CD4-positive, alpha-beta memory T cell (primary cell): ENCODE measurements around the gene HDDC2. TPM values are rescaled to one million over a fixed set of nuclear protein-coding genes. Genes with fewer than 3 reads are reported as not detected.

Experiments
- CTCF ChIA-PET: fragments of 350-600 bp; sonication (Branson Sonifier 250); formaldehyde crosslinking; loops from one replicate; lab custom pipeline; 2021; ENCODE audit warnings: inconsistent platforms; ENCODE audit not compliant: partially characterized antibody; lab: Charles Lee
- POLR2A ChIA-PET: fragments of 350-600 bp; sonication (Branson Sonifier 250); formaldehyde crosslinking; loops from one replicate; lab custom pipeline; 2021; ENCODE audit not compliant: partially characterized antibody; lab: Charles Lee
- DNase-seq, 5 donors: peaks; one replicate each; pipeline versions ENCODE4 v3.0.0 to v3.0.0-alpha.2; 2020 to 2022; ENCODE audit warnings: mixed read lengths in 1 of 5
- H3K27ac ChIP-seq: one replicate; pipeline ENCODE4 v1.7.0; 2013; ENCODE audit warnings: low read depth, low read length
- H3K27me3 ChIP-seq: 2 replicates; pipeline ENCODE4 v1.7.0; 2013; ENCODE audit warnings: mild to moderate bottlenecking, low read length, moderate library complexity; ENCODE audit not compliant: insufficient read depth
- H3K36me3 ChIP-seq: 2 replicates; pipeline ENCODE4 v1.7.0; 2013; ENCODE audit warnings: mild to moderate bottlenecking, low read length, moderate library complexity; ENCODE audit not compliant: insufficient read depth
- H3K4me1 ChIP-seq: 2 replicates; pipeline ENCODE4 v1.7.0; 2013; ENCODE audit warnings: mild to moderate bottlenecking, low read length, moderate library complexity; ENCODE audit not compliant: insufficient read depth
- H3K4me3 ChIP-seq, 2 donors: one replicate each; pipeline ENCODE4 v1.7.0; 2013; ENCODE audit warnings: low read length in 2 of 2, mild to moderate bottlenecking in 1 of 2
- H3K9me3 ChIP-seq, 2 donors: one replicate each; pipeline ENCODE4 v1.7.0; 2013; ENCODE audit warnings: low read length in 2 of 2, control low read depth in 1 of 2; ENCODE audit not compliant: control insufficient read depth in 1 of 2
- H3K27ac Mint-ChIP-seq, 7 donors: one replicate each; pipeline ENCODE4 v1.8.0; 2020 to 2021; ENCODE audit warnings: mixed read lengths in 7 of 7, mild to moderate bottlenecking in 6 of 7, inconsistent platforms in 3 of 7, moderate library complexity in 3 of 7
- H3K27me3 Mint-ChIP-seq, 2 donors: one replicate each; pipeline ENCODE4 v1.8.0; 2020 to 2021; ENCODE audit warnings: mixed read lengths in 2 of 2
- H3K36me3 Mint-ChIP-seq, 2 donors: one replicate each; pipeline ENCODE4 v1.8.0; 2020 to 2021; ENCODE audit warnings: mixed read lengths in 2 of 2, inconsistent platforms in 1 of 2, mild to moderate bottlenecking in 1 of 2
- H3K4me1 Mint-ChIP-seq, 4 donors: one replicate each; pipeline ENCODE4 v1.8.0; 2020 to 2021; ENCODE audit warnings: mixed read lengths in 4 of 4, mild to moderate bottlenecking in 1 of 4
- H3K4me3 Mint-ChIP-seq, 8 donors: one replicate each; pipeline ENCODE4 v1.8.0; 2020 to 2021; ENCODE audit warnings: mixed read lengths in 8 of 8, mild to moderate bottlenecking in 7 of 8, moderate library complexity in 6 of 8, inconsistent platforms in 3 of 8
- H3K9me3 Mint-ChIP-seq, 8 donors: one replicate each; pipeline ENCODE4 v1.8.0; 2020 to 2021; ENCODE audit warnings: mixed read lengths in 8 of 8, mild to moderate bottlenecking in 5 of 8, inconsistent platforms in 3 of 8, moderate library complexity in 1 of 8
- intact Hi-C: fragments of 100-400 bp; cut with micrococcal nuclease; formaldehyde crosslinking; loops from one replicate; pipeline ENCODE4 v1.15.1; 2023
- polyA plus RNA-seq, 2 donors: library from polyadenylated mRNA; unstranded; fragments of 300-500 nt; fragmentation: Illumina TruSeq; gene quantifications; one replicate each; pipeline ENCODE4 v1.2.3, GENCODE V29; 2021
- total RNA-seq, 2 experiments: library from RNA; stranded (reverse); gene quantifications; one replicate each; pipeline ENCODE4 v1.2.3, GENCODE V29; 2021

The HDDC2 gene
- total and polyA plus RNA-seq, 4 experiments from 2014 or later = 49.5 to 128 (median 75.3) TPM

- Histone ChIP-seq H3K27me3 (peaks cover 4% of the 10 kb centered on the region), H3K4me1 (peaks cover 18% of the 10 kb centered on the region), H3K9me3 (no peaks in the 10 kb centered on the region), H3K27ac (no peak overlapping the region), H3K36me3 (no peaks in the 10 kb centered on the region), H3K4me3 (no peak overlapping the region)
- Mint-ChIP-seq H3K4me1 (peaks cover 15 to 20% (median 17%) of the 10 kb centered on the region in 4 donors), H3K36me3 (peaks cover 0 to 3% of the 10 kb centered on the region in 2 donors), H3K27ac (no peak overlapping the region), H3K4me3 (no peak overlapping the region), H3K9me3 (peaks cover 0 to 2% (median 0%) of the 10 kb centered on the region in 8 donors), H3K27me3 (peaks cover 7 to 9% of the 10 kb centered on the region in 2 donors)
- intact Hi-C loops = no loop called here
- POLR2A ChIA-PET = no interaction called here
- DNase-seq = no peak
- CTCF ChIA-PET = interaction anchor here (1.3 to 2.0 kb wide), 5 partner anchors 9 to 649 kb away, joined by 4 to 5 read pairs (median 4); partner anchors contain the start of gene HINT3
Observed at GRCh38 chr6:125307150-125307838, 5.5 kb upstream of the HDDC2 start.

GRCh38 chr6:125306756-125307149 lies 5.0 kb upstream of the HDDC2 start:
- Mint-ChIP-seq H3K9me3 (peaks cover 0 to 2% (median 0%) of the 10 kb centered on the region in 8 donors), H3K27me3 (peaks cover 5 to 7% of the 10 kb centered on the region in 2 donors), H3K4me3 (no peak overlapping the region), H3K36me3 (peaks cover 0 to 5% of the 10 kb centered on the region in 2 donors), H3K4me1 (peaks cover 19 to 23% (median 19%) of the 10 kb centered on the region in 4 donors), H3K27ac (no peak overlapping the region)
- intact Hi-C loops = no loop called here
- no peak overlapping the region for H3K27ac ChIP-seq
- CTCF ChIA-PET = interaction anchor here (1.3 to 1.7 kb wide), 4 partner anchors 9 to 650 kb away, joined by 4 read pairs; partner anchors contain the start of gene HINT3
- H3K27me3 ChIP-seq = no peaks in the 10 kb centered on the region
- peaks cover 22% of the 10 kb centered on the region for H3K4me1 ChIP-seq
- no peak overlapping the region for H3K4me3 ChIP-seq
- DNase-seq = no peak
- no peaks in the 10 kb centered on the region for H3K9me3 ChIP-seq
- POLR2A ChIA-PET = interaction anchor here (1.0 kb wide), 1 partner anchor 679 kb away, joined by 3 read pairs; the partner anchor contains the start of gene TRMT11
- no peaks in the 10 kb centered on the region for H3K36me3 ChIP-seq

- DNase-seq = no peak
- no peaks in the 10 kb centered on the region for H3K9me3 ChIP-seq
- H3K4me3 ChIP-seq = no peak overlapping the region
- H3K36me3 ChIP-seq = no peaks in the 10 kb centered on the region
- no peak overlapping the region for H3K27ac ChIP-seq
- intact Hi-C loops = loop anchor here (5.0 kb wide), 3 partner anchors 477 to 1962 kb away; partner anchors contain the start of genes RNF146 and TRMT11
- Mint-ChIP-seq H3K27me3 (peaks cover 3 to 4% of the 10 kb centered on the region in 2 donors), H3K4me1 (peaks cover 29 to 31% (median 30%) of the 10 kb centered on the region in 4 donors), H3K9me3 (peaks cover 0 to 2% (median 0%) of the 10 kb centered on the region in 8 donors), H3K27ac (no peak overlapping the region), H3K4me3 (no peak overlapping the region), H3K36me3 (peaks cover 0 to 10% of the 10 kb centered on the region in 2 donors)
- ChIA-PET POLR2A (interaction anchor here (5.1 kb wide), 1 partner anchor 485 kb away, joined by 40 read pairs; the partner anchor contains the start of gene NCOA7), CTCF (interaction anchor here (1.0 to 3.0 kb wide), 4 partner anchors 9 to 651 kb away, joined by 4 to 12 read pairs (median 6); partner anchors contain the start of gene HINT3)
- H3K4me1 ChIP-seq = peaks cover 31% of the 10 kb centered on the region
- no peaks in the 10 kb centered on the region for H3K27me3 ChIP-seq
Observed at GRCh38 chr6:125304970-125305660, 3.3 kb upstream of the HDDC2 start.

- Histone ChIP-seq H3K4me3 (no peak overlapping the region), H3K27me3 (no peaks in the 10 kb centered on the region), H3K27ac (peak overlapping the region; percentile 25), H3K36me3 (no peaks in the 10 kb centered on the region), H3K9me3 (no peaks in the 10 kb centered on the region), H3K4me1 (peaks cover 44% of the 10 kb centered on the region)
- ChIA-PET CTCF (interaction anchor here (1.0 to 4.3 kb wide), 5 partner anchors 9 to 672 kb away, joined by 3 to 36 read pairs (median 6); no protein-coding TSS in a partner anchor), POLR2A (interaction anchor here (1.8 to 5.1 kb wide), 2 partner anchors 444 to 486 kb away, joined by 5 to 40 read pairs; partner anchors contain the start of gene NCOA7)
- intact Hi-C loops = loop anchor here (2.0 to 5.0 kb wide), 4 partner anchors 479 to 1964 kb away; partner anchors contain the start of genes HINT3, RNF146 and TRMT11
- H3K4me1 Mint-ChIP-seq = peaks cover 40 to 46% (median 43%) of the 10 kb centered on the region in 4 donors
- peak in 1 of 5 donors; percentile 42 for DNase-seq
- peaks cover 0 to 3% (median 0%) of the 10 kb centered on the region in 8 donors for H3K9me3 Mint-ChIP-seq
- peak overlapping the region in 7 of 8 donors; percentile 14 to 93 (median 78) for H3K4me3 Mint-ChIP-seq
- H3K27me3 Mint-ChIP-seq = peaks cover 3% of the 10 kb centered on the region in 2 donors
- peak overlapping the region; percentile 65 to 94 (median 84) for H3K27ac Mint-ChIP-seq
- H3K36me3 Mint-ChIP-seq = peaks cover 11 to 21% of the 10 kb centered on the region in 2 donors
Observed at GRCh38 chr6:125303512-125303854, 1.7 kb upstream of the HDDC2 start.

GRCh38 chr6:125302840-125303511 lies 1.2 kb upstream of the HDDC2 start:
- Mint-ChIP-seq H3K9me3 (peaks cover 0 to 3% (median 0%) of the 10 kb centered on the region in 8 donors), H3K4me1 (peaks cover 41 to 49% (median 46%) of the 10 kb centered on the region in 4 donors), H3K27me3 (peaks cover under 1% of the 10 kb centered on the region in 2 donors), H3K36me3 (peaks cover 15 to 25% of the 10 kb centered on the region in 2 donors), H3K27ac (peak overlapping the region; percentile 65 to 94 (median 84)), H3K4me3 (peak overlapping the region; percentile 78 to 97 (median 92))
- ChIA-PET POLR2A (interaction anchor here (1.6 to 5.1 kb wide), 4 partner anchors 445 to 654 kb away, joined by 5 to 40 read pairs (median 16); partner anchors contain the start of genes HINT3 and NCOA7), CTCF (interaction anchor here (0.5 to 4.3 kb wide), 5 partner anchors 9 to 478 kb away, joined by 3 to 36 read pairs (median 6); no protein-coding TSS in a partner anchor)
- no peaks in the 10 kb centered on the region for H3K36me3 ChIP-seq
- H3K4me3 ChIP-seq = no peak overlapping the region
- peak in 4 of 5 donors; percentile 46 to 63 (median 54) for DNase-seq
- H3K4me1 ChIP-seq = peaks cover 47% of the 10 kb centered on the region
- H3K9me3 ChIP-seq = no peaks in the 10 kb centered on the region
- H3K27me3 ChIP-seq = no peaks in the 10 kb centered on the region
- peak overlapping the region; percentile 25 for H3K27ac ChIP-seq
- intact Hi-C loops = loop anchor here (2.0 to 5.0 kb wide), 4 partner anchors 479 to 1964 kb away; partner anchors contain the start of genes HINT3, RNF146 and TRMT11

GRCh38 chr6:125300992-125301434 lies 754 bp downstream of the HDDC2 start:
- no peaks in the 10 kb centered on the region for H3K27me3 Mint-ChIP-seq
- H3K27ac Mint-ChIP-seq = peak overlapping the region; percentile 78 to 97 (median 92)
- Histone ChIP-seq H3K27me3 (no peaks in the 10 kb centered on the region), H3K9me3 (no peaks in the 10 kb centered on the region), H3K36me3 (peaks cover 4% of the 10 kb centered on the region), H3K4me1 (peaks cover 47% of the 10 kb centered on the region), H3K4me3 (peak overlapping the region; percentile 30 to 62), H3K27ac (peak overlapping the region; percentile 62)
- POLR2A ChIA-PET = interaction anchor here (0.6 to 5.1 kb wide), 14 partner anchors 8 to 1993 kb away, joined by 3 to 40 read pairs (median 4); partner anchors contain the start of genes HINT3, NCOA7, RNF146 and TRMT11
- H3K4me3 Mint-ChIP-seq = peak overlapping the region; percentile 82 to 97 (median 92)
- DNase-seq = peak in 2 of 5 donors; percentile 16 to 40
- H3K4me1 Mint-ChIP-seq = peaks cover 44 to 65% (median 57%) of the 10 kb centered on the region in 4 donors
- CTCF ChIA-PET = interaction anchor here (0.6 to 4.3 kb wide), 6 partner anchors 11 to 656 kb away, joined by 3 to 36 read pairs (median 8); partner anchors contain the start of gene HINT3
- intact Hi-C loops = loop anchor here (5.0 kb wide), 3 partner anchors 481 to 1966 kb away; partner anchors contain the start of genes RNF146 and TRMT11
- H3K36me3 Mint-ChIP-seq = peaks cover 30 to 39% of the 10 kb centered on the region in 2 donors
- H3K9me3 Mint-ChIP-seq = peaks cover 0 to 3% (median 0%) of the 10 kb centered on the region in 8 donors
